Amygdala (tissue), 56 donors: ENCODE data around the gene LINC01488.
A peak's percentile ranks its signal among the peaks of the same experiment; 100 is the strongest.

ENCODE experiments used
- DNase-seq, 56 donors: peaks; one replicate each; lab custom pipeline; 2025; lab: John Stamatoyannopoulos, UW

The LINC01488 gene

DNA sequence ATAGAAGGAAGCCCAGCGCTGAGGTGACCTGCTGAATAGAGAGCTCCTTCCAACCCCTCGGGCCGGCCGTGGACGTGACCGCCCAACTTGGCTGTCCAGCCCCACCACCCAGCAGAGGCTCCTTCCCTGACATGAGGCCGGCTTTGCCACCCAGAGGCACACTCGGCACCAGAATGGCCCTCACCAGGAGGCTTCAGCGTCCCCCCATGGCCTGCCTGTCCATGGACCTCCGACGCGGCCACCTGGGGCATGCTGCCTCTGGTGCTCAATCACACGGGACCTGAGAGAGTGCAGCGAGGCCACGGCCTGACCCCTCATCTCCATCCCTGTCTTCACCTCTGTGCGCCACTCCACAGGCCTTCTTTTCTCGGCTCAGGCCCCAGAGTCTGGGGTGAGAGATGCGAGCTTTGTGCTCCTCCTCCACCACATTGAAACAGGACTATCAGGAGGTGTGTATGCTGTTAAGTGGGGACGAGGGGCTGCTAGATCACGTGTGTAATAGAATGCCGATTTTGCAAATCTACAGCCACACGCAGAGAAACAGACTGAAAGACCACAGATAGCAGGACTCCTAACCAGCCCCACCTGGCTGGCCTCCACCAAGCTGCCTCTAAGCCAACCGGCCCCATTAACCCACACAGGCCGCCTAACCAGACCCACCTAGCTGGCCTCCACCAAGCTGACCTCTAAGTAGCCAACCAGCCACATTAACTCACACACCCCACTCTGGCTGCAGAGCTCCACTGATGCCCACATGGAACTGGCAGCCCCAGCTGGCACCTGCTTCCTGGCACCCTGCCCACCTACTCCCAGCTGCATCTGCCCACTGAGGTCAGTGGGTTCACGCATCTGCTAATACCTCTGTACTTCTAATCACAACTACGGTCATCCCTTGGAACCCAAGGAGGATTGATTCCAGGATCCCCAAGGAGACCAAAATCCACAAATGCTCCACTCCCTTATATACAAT lies 20.7 kb downstream of the LINC01488 start:
- DNase-seq, result no peak

DNA sequence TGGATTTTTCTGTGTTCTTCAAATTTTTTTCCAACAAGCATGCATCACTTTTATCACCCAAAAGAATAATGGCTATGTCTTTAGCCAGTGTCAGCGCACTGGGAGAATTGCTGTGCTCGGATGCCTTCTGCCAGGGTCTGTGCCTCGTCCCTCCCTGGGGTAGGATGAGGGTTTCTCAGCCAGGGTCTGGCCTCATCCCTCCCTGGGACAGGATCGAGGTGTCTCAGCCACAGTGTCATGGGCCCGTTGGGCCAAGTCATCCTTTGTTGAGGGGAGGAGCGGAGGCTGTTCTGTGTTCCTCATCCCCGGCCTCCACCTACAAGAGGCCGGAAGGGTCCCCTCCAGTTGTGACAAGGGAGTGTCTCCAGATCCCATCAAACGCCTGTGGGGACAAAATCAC lies 22.7 kb downstream of the LINC01488 start:
- DNase-seq, result no peak

DNA sequence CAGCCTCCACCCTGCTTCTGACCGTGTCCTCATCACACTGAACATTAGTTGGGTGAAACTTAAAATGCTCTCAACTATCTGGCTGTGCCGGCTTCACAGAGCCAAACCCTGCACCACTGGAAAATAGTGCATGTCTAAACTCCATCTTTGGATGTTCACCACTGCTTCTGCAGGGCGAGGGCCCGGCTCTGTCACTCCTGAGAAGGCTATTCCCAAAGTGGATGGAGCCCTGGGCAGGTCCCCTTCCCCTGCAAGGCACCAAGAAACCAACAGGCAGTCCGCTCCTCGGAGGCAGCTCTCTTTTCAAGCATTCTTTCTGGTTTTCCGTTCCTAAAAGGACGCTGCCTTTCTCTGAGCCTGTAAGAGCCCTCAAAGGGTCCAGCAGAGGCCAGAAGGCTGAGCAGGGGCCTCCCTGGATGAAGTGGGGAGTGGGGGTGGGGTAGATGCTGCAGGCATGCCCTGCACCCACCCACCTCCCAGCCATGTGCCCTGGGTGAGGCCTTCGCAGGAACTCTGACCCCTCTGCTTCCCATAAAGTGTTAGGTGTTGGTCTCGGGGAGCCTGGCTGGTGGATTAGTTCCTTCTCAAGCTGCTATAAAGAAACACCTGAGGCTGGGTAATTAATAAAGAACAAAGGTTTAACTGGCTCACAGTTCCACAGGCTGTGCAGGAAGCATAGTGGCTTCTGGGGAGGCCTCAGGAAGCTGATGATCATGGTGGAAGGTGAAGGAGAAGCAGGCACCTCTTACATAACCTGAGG lies 23.3 kb downstream of the LINC01488 start:
- DNase-seq, result no peak

DNA sequence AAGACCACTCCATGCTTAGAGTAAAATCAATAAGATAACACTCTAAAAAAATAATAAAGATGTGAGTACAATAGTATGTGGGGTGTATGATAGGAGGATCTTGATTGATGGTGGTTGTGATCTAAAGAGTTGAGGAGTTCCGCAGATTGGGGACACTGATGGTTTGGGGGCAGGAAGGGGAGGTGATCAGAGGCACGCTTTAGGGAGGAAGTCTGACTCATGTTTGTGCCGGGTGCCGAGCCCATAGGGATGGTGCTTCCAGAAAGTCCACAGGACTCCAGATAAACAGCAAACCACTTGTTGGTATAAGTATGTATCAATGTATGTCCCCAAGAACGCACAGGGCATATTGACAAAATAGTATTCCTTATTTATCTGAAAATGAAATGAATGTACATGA lies 27.5 kb downstream of the LINC01488 start:
- DNase-seq, result no peak

DNA sequence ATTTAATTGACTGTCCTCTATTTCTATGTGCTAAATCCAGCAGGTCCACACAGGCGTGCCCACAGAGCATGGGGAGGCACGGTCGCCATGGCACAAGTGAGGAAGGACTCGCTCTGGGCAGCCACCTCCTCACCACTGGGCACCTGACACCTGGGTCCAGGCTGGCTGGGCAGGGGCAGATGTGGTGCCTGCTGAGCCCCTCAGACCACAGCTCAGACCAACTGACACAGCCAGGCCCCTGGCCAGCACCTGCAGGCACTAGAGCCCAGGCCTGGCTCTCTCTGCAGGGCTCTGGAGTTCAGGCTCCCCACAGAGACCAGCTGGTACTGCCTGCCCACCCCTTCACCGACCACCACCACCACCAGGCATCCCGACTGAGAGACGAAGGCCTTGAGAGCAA lies 27.9 kb downstream of the LINC01488 start:
- no peak for DNase-seq

DNA sequence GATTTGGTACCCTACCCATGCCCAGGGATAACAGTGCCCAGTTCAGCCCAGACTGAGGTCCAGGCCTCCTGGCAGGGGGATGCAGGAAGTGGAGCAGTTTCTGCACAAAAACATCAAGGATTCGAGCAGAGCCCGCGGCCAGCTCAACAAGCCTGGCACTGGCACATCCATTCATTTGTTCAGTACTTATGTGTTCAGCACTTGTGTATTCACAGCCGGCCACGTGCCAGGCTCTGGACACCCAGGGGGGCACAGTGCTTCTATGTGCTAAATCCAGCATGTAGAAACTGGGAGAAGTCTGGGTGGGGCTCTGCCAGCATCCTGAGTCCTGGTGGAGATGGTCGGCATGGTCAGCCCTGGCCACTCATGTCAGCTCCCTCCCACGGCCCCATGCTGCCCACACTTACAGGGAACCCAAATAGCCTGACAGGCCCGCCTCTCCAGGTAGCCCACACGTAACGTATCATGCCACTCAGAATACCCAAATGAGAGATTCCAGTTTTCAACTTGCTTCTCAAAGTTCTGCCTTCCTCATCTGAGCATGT lies 28.5 kb downstream of the LINC01488 start:
- no peak for DNase-seq

DNA sequence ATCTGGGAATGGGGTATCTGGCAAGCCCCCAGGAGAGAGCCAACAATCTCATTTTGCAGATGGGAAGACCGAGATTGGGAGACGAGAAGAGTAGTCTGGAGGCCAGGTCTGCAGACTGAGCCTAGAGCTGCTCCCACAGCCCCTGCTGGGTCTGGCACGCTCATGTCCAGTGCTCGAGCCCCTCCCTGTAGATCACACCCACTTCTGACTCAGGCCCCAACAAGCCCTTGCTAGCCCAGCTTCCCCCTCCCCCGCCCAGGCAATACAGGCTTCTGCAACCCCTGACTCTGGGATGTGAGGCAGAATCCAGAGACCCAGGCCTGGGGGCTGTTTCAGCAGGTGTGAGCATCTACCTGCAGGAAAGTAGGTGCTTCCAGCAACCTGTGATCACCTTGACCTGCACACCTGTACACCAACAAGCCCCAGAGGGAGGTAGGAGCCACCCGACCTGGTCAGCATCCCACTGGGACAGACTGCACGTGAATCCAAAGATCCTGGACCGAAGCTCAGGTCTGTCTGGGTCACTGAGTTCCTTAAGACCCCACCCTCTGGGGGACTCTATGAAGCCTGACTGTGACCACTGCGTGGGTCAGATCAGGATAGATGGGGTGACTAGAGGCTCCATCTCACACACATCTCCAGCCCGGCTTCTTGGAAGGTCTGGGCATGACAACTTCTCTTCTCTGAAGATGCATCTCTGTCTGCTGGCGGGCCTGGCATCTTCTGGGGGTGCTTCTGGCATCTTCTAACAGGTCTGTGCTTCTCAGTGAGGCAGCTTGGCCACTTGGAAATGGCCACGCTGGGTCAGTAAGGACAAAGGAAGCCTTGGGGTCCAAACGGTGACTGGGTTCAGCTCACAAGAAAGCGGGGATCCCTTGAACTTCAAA lies 29.3 kb downstream of the LINC01488 start:
- no peak for DNase-seq

DNA sequence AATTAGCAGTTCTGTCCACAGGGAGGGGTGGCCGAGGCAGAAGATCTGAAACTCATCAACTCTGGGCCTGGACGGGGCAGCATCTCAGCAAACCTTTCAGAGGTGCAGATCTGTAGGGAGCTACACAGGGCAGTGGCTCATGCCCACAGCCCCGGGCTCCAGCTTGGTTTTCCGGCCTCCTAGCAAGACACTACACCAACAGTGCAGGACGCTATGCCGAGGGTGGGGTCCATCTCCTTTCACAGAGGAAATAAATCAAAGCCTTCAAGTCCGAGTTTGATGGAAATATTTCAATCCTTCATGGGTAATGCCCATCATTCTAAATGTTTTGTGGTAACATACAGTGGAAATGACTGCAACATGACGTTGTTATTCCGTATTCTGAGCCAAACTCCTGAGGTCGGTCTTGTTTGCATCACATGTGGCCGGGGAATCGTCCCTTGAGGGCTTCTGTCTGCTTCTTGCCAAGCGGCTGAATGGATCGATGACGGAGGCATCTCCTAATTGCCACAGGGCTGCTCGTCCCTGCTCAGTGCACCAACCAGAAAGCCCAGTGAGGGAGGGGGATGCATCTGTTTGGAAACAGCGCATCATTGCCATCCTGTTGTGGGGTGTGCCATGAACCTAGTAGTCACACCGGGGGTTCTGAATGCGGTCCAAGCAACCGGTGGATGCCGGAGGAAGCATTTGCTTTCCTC lies 30.0 kb downstream of the LINC01488 start:
- no peak for DNase-seq

DNA sequence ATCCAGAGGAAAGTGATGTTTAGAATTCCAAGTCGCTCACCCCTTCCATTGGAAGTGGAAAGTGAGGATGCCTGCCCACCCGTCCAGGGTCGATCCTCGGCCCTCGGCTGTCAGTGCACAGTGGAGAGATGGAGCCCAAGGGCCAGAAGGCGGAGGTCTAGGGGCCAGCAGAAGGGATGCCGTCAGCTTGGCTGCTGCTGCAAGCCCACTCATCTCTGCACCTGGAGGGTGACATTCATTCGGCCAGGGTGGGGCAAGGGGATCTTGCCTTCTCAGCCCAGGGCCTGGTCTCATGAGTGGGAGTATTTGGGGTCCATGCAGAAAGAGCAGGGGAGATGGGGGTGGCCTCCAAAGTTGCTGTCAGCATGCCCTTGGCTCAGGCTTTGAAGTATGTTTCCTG lies 30.7 kb downstream of the LINC01488 start:
- no peak for DNase-seq

DNA sequence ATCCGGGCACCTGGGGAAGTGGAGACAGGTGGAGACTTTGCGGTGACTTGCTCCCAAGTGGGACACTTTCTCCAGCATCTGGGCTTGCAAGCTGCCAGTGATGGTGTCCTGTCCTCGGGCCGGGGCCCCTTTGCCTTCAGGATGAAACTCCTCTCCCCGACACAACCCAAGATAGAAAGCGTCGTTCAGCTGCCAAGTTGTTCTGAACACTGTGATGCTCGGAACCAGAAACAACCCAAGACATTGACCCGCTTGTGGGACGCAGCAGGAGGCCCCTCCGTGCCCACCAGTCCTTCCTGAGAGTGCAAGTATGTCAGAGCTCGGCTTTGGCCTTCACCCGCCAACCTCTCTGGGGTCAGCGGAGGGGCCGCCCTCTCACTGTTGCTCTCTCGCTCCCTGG lies 31.3 kb downstream of the LINC01488 start:
- no peak for DNase-seq

DNA sequence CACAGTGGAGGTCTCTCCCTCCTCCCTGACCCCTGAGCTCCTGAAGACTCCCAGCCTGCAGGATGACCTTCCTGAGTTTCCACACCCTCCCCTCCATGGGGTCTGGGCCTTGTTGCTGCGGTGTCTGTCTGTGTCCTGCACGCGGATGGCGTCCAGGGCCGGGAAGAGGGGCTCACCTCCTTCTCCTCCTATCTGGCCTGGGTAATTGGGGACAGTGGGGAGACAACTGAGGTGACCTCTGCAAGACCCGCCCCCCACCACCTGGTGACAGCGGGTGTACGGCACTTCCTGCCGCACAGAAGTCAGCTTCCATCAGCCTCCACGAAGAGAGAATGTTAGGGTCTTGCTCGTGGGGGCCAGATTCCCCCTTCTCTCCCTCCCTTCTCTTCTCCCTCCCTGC lies 31.7 kb downstream of the LINC01488 start:
- DNase-seq, result no peak

DNA sequence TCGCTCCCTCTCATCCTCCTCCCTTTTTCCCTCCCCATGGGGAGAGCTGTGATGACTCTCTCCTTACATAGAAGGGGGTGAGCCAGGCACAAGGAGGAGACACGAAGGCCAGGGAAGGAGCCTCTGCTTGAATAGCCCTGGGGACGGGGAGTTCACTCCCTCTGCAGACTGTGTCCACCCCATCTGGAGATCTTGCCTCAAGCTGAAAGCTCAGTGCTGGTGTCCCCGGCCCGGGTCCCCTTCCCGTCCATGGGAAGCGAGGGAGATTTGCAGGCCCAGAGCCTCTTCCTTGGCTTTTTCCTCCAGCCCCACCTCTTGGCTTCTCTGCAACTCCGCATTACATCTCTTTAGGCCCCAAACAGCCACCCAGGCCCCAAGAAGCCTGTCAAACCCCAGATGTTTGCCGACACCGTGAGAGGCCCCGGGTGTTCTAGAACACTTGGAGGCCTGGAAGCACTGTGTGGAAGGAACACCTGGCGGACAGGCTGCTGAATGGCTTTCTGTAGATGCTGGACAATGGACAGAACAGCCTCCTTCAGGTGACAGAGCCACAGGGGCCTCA lies 32.3 kb downstream of the LINC01488 start:
- no peak for DNase-seq

DNA sequence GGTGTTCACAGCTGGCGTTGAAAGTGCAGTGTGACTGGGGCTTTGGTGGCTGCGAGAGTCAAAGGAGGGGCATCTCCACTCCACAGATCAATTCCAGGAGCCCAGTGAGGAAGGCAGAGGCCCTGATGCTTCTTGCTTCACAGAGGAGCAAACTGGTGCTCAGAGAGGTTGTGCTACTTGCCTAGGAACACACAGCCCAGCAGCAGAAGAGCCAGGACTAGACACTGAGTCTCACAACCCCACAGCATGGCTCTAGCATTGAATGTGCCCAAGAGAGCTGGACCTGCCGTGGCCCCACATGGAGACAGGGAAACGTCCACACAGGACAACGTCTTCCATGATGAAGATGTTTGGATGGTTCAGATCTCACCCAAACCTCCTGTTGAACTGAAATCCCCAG lies 33.3 kb downstream of the LINC01488 start:
- DNase-seq, result no peak

DNA sequence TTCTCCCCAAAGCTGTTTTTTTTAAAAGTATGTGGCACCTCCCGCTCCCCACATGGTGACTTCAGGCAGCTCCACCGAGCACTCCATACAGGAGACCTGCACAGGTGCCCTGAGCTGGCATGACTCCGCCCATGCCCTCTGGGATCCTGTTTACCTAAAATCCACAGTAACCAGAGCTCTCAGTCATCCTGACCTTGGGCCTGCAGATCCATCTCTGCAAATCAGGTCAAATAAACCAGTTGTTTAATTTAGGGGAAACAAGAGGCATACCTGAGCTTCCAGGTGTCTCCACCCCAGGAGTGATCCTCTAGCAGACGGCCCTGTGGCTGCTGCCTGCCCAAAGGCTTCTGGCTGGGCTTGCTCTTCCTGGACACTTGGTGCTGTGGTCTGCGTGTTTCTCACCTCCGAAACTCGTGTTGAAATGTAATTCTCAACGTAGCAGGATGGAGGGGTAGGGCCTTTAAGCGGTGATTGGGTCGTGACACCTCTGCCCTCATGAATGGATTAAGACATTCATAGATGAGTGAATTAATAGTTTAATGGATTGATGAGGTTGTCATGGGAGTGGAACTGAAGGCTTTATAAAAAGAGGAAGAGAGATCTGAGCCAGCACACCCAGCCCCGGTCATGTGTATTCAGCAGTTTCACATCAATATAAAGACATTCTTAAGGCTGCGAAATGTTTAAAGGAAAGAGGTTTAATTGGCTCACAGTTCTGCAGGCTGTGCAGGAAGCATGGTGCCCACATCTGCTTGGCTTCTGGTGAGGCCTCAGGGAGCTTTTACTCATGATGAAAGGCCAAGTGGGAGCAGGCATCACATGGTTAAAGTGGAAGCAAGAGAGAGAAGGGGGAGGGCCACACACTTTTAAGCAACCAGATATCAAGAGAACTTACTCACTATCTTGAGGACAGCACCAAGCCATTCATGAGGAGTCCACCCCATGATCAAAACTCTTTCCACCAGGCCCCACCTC lies 34.1 kb downstream of the LINC01488 start:
- DNase-seq, result peak in 1 of 56 donors; percentile 16

DNA sequence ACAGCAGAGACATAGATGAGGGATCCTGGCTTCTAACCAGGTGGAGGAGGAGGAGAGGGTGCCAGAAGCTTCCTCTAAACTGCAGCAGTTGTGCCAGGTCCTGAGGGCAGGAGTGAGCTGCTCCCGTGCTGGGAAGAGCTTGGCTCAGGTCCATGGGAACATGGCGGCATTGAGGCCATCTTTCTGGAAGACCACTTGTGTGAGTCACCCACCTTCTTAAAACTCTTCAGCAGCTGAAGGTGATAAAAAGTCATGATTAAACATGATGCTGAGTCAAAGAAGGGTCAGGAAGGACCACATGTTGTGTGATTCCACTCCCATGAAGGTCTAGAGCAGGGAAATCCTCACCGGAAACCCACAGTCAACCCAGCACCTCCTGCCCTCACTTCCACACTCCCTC lies 35.1 kb downstream of the LINC01488 start:
- no peak for DNase-seq

DNA sequence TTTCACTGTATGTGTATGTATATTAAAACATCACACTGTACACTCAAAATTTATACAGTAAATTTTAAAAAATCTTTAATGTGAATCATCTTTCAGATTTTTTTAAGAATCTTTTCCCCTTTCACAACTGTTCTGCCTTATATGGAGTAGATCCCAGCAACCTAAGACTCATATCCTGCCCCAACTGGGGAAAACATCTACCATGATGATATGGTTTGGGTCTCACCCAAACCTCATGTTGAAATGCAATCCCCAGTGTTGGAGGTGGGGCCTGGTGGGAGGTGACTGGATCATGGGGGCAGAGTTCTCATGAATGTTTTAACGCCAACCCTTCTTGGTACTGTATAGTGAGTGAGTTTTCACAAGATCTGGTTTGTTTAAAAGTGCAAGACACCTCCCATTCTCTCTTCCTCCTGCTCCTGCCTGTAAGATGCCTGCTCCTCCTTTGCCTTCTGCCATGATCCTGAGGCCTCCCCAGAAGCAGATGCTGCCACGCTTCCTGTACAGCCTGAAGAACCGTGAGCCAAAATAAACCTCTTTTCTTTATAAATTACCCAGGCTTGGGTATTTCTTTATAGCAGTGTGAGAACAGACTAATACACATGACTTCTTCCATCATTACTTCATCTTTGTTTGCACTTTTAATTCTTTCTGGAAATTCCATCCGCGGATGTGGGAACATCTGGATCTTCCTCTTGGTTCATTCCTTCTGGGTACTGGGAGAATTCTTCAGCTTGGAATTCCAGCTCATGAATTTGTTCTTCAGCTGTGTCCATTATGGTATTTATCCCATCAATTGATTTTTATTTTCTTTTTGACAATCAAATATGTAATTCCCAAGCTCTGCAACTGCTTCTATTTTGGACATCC lies 36.9 kb downstream of the LINC01488 start:
- DNase-seq, result no peak

DNA sequence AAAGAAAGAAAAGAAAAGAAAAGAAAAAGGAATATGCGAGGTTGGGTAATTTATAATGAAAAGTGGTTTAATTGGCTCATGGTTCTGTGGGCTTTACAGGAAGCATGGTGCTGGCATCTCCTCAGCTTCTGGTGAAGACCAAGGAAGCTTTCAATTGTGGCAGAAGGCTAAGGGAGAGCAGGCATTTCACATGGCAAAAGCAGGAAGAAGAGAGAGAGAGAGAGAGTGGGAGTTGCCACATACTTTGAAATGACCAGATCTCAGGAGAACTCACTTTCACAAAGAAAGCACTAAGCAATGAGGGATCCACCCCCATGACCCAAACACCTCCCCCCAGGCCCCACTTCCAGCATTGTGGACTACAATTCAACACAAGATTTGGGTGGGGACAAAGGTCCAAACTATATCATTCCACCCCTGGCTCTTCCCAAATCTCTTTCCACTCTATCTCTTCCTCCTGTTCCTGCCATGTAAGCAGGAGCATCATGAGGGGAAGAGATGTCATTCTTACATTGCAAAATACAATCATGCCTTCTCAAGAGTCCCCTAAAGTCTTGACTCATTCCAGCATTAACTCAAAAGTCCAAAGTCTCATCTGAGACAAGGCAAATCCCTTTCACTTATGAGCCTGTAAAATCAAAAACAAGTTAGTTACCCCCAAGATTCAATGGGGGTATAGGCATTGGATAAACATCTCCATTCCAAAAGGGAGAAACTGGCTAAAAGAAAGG lies 38.9 kb downstream of the LINC01488 start:
- DNase-seq, result no peak
